ENCODE data around the gene SFTA2.
A peak's percentile ranks its signal among the peaks of the same experiment; 100 is the strongest.
"Not testable (repeated sequence)": the region's sequence is repeated elsewhere in the genome, so short reads cannot be mapped to it uniquely, and the experiment has no call there.

Gene SFTA2

GRCh38 chr6:30914076-30914853, 17.7 kb downstream of the SFTA2 start, which contains the start of gene VARS2:
VARS2 (plus strand) TSS chr6:30914238; CDS start chr6:30914837, 599 bp downstream.
- FAIRE-seq = peak; percentile 84
- peak; percentile 98 for DNase-seq (ENCODE audit: insufficient read length, low spot score)

DNA sequence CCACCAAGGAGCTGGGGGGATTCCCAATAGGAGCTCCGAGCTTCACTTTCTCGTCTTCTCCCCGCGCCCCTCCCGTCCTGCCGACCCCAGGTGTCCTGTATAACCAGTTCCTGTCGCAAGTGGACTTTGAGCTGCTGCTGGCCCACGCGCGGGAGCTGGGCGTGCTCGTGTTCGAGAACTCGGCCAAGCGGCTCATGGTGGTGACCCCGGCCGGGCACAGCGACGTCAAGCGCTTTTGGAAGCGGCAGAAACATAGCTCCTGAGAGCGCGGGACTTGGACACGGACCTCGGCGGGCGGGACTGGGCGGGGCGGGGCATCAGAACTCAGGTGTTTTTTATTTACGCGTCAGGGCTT, 18.3 kb downstream of the SFTA2 start:
- no peak for FAIRE-seq
- DNase-seq (ENCODE audit: insufficient read length, low spot score) = no peak

DNA sequence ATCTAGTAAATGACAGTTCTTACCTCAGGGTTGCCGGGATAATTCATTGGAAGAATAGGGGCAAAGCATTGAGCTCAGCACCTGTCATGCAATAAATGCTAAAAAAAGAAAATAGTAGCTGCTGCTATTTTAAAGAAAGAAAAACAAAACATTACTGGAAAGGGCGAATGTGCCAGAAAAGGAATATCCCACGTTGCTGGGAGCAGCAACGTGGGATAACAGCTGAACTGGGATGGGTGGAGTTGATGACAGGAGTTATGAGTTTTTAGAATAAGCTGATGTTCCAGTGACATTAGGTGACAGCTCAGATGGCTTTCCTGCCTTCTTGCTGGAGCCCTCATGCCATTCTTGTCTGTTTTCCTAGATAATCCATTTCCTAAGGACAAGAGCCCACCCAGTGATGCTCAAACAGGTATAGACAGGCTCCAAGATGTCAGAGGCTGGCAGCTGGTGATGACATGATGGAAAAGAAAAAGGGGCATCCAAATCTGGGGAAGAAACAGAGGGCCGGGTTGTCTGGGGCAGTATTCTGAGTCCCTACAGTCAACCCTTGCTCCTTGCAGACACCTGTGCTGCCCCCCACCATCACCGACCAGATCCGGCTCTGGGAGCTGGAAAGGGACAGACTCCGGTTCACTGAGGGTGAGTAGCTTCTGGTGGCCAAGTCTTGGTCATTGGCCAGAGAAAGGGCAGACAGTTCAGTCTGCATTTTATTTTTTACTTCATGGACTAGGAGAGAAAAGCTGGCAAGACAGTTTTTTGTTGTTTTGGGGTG, 19.0 kb downstream of the SFTA2 start:
- DNase-seq (ENCODE audit: insufficient read length, low spot score) = no peak

DNA sequence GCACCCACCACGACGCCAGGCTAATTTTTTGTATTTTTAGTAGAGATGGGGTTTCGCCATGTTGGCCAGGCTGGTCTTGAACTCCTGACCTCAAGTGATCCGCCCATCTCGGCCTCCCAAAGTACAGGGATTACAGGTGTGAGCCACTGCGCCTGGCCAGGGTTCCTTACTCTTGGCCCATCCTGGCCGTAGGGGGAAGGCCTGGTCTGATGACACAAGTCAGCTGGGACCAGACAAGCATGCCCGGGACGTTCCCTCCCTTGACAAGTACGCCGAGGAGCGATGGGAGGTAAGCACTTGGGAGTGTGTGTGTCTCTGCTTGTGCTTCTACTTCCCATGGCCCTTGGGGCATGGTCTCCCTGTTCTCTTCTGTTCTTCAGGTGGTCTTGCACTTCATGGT, 21.5 kb downstream of the SFTA2 start:
- DNase-seq (ENCODE audit: insufficient read length, low spot score); FAIRE-seq: not testable (repeated sequence)

More for the DNA sequence above, 19.0 kb downstream of the SFTA2 start:
- no peak for FAIRE-seq

DNA sequence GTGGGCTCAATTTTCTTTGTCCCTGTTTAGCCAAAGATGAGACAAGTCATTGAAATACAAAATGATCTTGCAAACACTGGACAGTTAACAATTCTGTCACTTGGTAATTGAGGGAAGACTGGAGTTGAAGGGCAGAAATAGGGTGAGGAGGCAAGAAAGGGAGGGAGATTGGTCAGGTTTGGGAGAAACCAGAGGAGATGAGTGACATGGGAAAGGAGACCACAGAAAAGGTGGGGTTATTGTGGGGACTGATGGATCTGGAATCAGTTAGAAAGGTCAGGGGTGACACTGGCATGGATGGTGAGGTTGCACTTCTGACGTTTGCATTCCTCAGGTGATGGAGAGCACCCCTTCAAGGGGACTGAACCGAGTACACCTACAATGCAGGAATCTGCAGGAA, 23.3 kb downstream of the SFTA2 start:
- no peak for DNase-seq (ENCODE audit: insufficient read length, low spot score)
- FAIRE-seq = no peak

DNA sequence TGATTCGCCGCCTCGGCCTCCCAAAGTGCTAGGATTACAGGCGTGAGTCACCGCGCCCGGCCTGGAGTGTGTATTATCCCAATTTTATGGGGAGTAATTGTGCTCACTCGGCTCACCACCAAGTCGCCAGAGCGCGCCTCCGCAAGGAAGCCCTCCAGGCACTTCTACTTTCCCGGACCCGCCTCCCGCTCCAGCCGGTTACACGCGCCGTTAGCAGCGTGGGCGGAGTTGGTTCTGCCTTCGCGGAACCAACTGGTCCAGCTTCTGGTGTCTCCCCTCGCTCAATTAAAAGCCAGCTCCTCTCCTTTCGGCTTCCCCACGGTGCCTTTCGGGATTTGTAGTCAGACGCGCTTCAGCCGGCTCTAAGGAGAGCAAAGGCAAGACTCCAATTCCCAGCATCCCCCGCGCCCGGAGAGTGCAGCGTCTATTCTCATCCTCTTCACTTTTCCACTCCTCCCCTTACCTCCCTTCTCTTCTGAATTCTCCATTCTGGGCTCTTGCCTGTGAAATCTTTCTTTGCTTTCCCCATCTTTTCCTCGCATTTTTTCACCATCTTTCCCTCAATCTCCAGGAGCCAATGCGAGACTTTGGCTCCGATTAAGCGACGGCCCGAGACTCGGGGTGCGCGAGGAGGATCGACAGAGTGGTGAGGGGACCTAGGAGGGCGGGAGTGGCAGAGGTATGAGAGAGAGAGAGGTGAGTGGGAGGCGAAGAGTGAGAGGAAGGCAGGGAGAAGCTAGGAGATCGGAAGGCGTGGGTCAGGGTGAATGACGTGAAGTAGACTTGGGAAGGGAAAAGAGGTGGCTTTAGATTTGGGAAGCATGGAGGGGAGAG, 24.0 kb downstream of the SFTA2 start, which contains the start of gene GTF2H4:
Gene GTF2H4, plus strand, starts transcription at position 450 of the 834 bp plus-strand sequence.
- FAIRE-seq (peak; percentile 92), DNase-seq (ENCODE audit: insufficient read length, low spot score) (peak; percentile 91)

- not testable (repeated sequence) for DNase-seq (ENCODE audit: insufficient read length, low spot score); FAIRE-seq
Measured at GRCh38 chr6:30907290-30907757, 24.6 kb downstream of the SFTA2 start.

- FAIRE-seq = no peak
Measured at GRCh38 chr6:30903236-30903635, 28.7 kb downstream of the SFTA2 start.

DNA sequence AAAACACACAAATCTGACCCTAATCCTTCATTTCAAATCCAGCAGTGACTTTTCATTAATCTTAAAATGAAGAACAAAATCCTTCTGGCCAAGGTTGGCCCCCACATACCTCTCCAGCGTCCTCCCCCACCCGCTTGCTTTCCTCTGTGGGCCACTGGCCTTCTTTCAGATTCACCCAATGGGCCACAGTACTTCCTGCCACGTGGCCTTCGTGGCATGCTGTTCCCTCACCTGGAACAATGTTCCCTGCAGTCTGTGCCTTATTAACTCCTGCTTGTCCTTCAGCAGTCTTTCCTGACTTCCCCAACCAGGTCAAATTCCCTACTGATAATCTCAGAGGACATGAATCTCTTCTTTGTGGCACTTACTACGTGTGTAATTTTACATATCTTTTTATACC, 29.3 kb downstream of the SFTA2 start:
- DNase-seq (ENCODE audit: insufficient read length, low spot score) (no peak), FAIRE-seq (peak; percentile 66)

More at GRCh38 chr6:30903236-30903635, 28.7 kb downstream of the SFTA2 start:
- DNase-seq (ENCODE audit: insufficient read length, low spot score) = no peak

DNA sequence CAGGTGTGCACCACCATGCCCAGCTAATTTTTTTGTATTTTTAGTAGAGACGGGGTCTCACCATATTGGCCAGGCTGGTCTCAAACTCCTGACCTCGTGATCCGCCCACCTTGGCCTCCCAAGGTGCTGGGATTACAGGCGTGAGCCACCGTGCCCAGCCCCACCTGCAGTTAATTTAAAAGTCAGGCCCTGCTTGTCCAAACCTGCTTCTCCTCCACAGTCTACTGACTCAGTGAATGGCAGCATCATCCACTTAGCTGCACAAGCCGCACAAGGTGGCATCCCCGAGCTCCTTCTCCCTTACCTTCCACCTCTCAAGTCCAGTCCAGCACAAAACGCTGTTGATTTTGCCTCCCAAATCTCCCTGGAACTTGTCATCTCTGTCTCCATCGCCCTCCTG, 29.8 kb downstream of the SFTA2 start:
- DNase-seq (ENCODE audit: insufficient read length, low spot score); FAIRE-seq: not testable (repeated sequence)

DNA sequence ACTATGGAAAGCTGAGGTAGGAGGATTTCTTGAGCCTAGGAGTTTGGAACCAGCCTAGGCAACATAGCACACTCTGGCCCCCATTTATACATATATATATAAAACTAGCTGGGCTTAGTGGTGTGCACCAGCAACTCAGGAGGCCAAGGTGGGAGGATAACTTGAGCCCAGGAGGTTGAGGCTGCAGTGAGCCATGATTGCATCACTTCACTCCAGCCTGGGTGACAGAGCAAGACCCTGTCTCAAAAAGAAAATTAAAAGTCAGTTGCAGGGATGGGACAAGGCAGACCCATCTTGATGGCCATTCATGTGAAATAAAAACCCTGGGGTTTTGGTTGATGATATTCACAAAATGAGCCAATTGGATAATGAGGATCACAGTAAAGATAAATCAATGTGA, 30.5 kb downstream of the SFTA2 start:
- FAIRE-seq (no peak), DNase-seq (ENCODE audit: insufficient read length, low spot score) (no peak)

GRCh38 chr6:30900863-30901417, 31.0 kb downstream of the SFTA2 start:
- FAIRE-seq = no peak
- DNase-seq (ENCODE audit: insufficient read length, low spot score) = no peak

GRCh38 chr6:30898750-30899360, 33.1 kb downstream of the SFTA2 start:
- FAIRE-seq (no peak), DNase-seq (ENCODE audit: insufficient read length, low spot score) (no peak)

GRCh38 chr6:30897882-30898281, 34.1 kb downstream of the SFTA2 start:
- FAIRE-seq (no peak), DNase-seq (ENCODE audit: insufficient read length, low spot score) (no peak)

DNA sequence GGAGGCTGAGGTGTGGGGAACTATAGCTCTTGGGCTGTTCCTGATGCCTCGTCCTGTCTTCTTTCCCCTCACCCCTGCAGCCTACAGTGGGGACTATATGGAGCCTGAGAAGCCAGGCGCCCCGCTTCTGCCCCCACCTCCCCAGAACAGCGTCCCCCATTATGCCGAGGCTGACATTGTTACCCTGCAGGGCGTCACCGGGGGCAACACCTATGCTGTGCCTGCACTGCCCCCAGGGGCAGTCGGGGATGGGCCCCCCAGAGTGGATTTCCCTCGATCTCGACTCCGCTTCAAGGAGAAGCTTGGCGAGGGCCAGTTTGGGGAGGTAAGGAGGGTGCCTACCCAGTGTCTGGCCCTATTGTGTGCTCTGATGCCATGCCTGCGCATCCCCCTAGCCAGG, 35.4 kb downstream of the SFTA2 start:
- DNase-seq (ENCODE audit: insufficient read length, low spot score) (no peak), FAIRE-seq (no peak)

GRCh38 chr6:30895343-30895742, 36.6 kb downstream of the SFTA2 start:
- no peak for FAIRE-seq
- no peak for DNase-seq (ENCODE audit: insufficient read length, low spot score)

DNA sequence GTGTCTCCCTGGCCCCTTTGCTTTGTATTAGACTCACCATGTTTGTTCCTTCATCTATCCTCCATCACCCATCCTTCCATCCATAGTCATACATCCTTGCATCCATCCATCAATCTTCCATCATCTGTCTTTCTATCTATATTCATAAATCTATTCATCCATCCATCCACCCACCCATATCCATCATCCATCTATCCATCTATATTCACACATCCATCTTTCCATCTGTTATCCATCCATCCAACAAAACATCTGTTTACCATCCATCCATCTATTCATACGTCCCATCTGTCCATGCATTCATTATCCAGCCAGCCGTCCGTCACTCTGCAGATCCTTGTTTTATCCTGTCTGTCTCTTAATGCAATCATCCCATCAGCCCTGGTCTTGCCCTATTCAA, 37.0 kb downstream of the SFTA2 start:
- FAIRE-seq = no peak
- DNase-seq (ENCODE audit: insufficient read length, low spot score) = no peak

- FAIRE-seq (no peak), DNase-seq (ENCODE audit: insufficient read length, low spot score) (no peak)
Measured at GRCh38 chr6:30894381-30894780, 37.6 kb downstream of the SFTA2 start.

- DNase-seq (ENCODE audit: insufficient read length, low spot score) (no peak), FAIRE-seq (no peak)
Measured at GRCh38 chr6:30893666-30894065, 38.3 kb downstream of the SFTA2 start.

DNA sequence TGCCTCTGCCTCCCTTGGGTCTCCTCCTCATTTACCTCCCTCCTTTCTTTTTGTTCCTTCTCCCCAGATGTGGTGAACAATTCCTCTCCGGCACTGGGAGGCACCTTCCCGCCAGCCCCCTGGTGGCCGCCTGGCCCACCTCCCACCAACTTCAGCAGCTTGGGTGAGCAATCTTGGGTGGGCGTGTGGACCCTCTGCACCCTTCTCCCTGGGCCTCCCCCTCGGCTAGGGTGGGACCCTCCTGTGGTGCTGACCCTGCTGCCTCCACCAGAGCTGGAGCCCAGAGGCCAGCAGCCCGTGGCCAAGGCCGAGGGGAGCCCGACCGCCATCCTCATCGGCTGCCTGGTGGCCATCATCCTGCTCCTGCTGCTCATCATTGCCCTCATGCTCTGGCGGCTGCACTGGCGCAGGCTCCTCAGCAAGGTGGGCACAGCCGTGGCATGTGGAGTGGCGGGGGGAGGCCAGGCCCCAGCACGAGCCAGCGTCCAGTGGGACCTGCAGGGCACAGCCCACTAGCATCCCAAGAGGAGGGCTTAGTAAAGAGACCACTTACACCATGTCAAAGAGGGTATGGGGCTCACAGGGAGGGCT, 38.9 kb downstream of the SFTA2 start:
- FAIRE-seq (no peak), DNase-seq (ENCODE audit: insufficient read length, low spot score) (no peak)

Measured in GM19239 (cell line).